Peyer's patch (tissue), 4 donors: Measurements from ENCODE around the gene LILRB3.
"Not testable (repeated sequence)": the region's sequence is repeated elsewhere in the genome, so short reads cannot be mapped to it uniquely, and the experiment has no call there.

Source experiments
- POLR2A ChIP-seq, 2 donors: fragments of 450-650 bp; IDR thresholded peaks; one replicate each; pipeline ENCODE4 v1.5.1; 2017; ENCODE audit warnings: antibody characterized with exemption in 2 of 2, mild to moderate bottlenecking in 2 of 2, moderate library complexity in 2 of 2
- TF ChIP-seq, protein P1 (sequence below), 6 experiments: fragments of 450-650 bp in 4 of 6; fragments of 200-600 bp in 2 of 6; sonication (generic) in 1 of 6; IDR thresholded peaks; one replicate each; pipeline ENCODE4 v1.5.1; 2017 to 2019; ENCODE audit warnings: antibody characterized with exemption in 6 of 6, mild to moderate bottlenecking in 3 of 6, moderate library complexity in 1 of 6

DNA sequence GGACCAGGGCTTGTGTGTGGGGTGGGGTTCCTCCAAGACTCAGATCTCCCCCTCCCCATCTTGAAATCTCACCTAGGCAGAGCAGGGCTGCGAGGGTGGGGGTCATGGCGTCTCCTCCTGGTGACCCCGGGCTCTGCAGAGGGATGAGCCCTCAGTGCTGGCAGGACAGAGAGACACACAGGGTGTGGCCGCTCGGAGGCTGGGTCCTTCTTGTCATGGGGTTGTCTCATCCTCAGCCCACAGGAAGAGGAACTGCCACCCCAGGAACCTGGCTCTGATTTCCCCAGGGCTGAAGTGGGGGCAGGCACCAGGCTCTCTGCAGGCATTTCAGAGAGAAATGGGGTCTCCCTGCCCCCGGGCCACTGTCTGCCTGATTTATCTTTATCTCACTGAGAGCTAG, 19.8 kb upstream of the LILRB3 start, which contains the start of gene LILRA6:
- not testable (repeated sequence) for TF ChIP-seq POLR2A (IDR thresholded peaks at IDR 0.05)
- TF ChIP-seq, protein P1, sequence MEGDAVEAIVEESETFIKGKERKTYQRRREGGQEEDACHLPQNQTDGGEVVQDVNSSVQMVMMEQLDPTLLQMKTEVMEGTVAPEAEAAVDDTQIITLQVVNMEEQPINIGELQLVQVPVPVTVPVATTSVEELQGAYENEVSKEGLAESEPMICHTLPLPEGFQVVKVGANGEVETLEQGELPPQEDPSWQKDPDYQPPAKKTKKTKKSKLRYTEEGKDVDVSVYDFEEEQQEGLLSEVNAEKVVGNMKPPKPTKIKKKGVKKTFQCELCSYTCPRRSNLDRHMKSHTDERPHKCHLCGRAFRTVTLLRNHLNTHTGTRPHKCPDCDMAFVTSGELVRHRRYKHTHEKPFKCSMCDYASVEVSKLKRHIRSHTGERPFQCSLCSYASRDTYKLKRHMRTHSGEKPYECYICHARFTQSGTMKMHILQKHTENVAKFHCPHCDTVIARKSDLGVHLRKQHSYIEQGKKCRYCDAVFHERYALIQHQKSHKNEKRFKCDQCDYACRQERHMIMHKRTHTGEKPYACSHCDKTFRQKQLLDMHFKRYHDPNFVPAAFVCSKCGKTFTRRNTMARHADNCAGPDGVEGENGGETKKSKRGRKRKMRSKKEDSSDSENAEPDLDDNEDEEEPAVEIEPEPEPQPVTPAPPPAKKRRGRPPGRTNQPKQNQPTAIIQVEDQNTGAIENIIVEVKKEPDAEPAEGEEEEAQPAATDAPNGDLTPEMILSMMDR (IDR thresholded peaks at IDR 0.05): not testable (repeated sequence)
